GM21737 (cell line): ENCODE results near the gene SLC13A3.

Experiments used
- ATAC-seq: cut with Tn5 transposase; IDR thresholded peaks from one replicate; pipeline ENCODE4 v1.9.1; 2021; ENCODE audit warnings: mild to moderate bottlenecking, moderate library complexity; ENCODE audit not compliant: unreplicated experiment

SLC13A3 gene

GRCh38 chr20:46660487-46660886 is 9.2 kb upstream of the SLC13A3 start:
- no peak for ATAC-seq

- no peak for ATAC-seq
Observed at GRCh38 chr20:46657618-46658017, 6.4 kb upstream of the SLC13A3 start.

GRCh38 chr20:46657137-46657536 is 5.9 kb upstream of the SLC13A3 start:
- ATAC-seq = no peak

- ATAC-seq = no peak
Observed at GRCh38 chr20:46652699-46653098, 1.4 kb upstream of the SLC13A3 start.

GRCh38 chr20:46650575-46651090 is 626 bp downstream of the SLC13A3 start:
- ATAC-seq = no peak

GRCh38 chr20:46649965-46650542 is 1.2 kb downstream of the SLC13A3 start:
- no peak for ATAC-seq

- no peak for ATAC-seq
Observed at GRCh38 chr20:46649650-46649949, 1.7 kb downstream of the SLC13A3 start.

- ATAC-seq = no peak
Observed at GRCh38 chr20:46648903-46649649, 2.2 kb downstream of the SLC13A3 start.

GRCh38 chr20:46647469-46647868 is 3.8 kb downstream of the SLC13A3 start:
- ATAC-seq = no peak

GRCh38 chr20:46646659-46647380 is 4.4 kb downstream of the SLC13A3 start:
- no peak for ATAC-seq

- ATAC-seq = no peak
Observed at GRCh38 chr20:46646122-46646521, 5.1 kb downstream of the SLC13A3 start.

- ATAC-seq = no peak
Observed at GRCh38 chr20:46644733-46645132, 6.5 kb downstream of the SLC13A3 start.

- no peak for ATAC-seq
Observed at GRCh38 chr20:46644160-46644559, 7.1 kb downstream of the SLC13A3 start.

GRCh38 chr20:46642969-46643343 is 8.3 kb downstream of the SLC13A3 start:
- ATAC-seq = no peak

GRCh38 chr20:46642265-46642968 is 8.8 kb downstream of the SLC13A3 start:
- no peak for ATAC-seq

GRCh38 chr20:46641424-46641823 is 9.8 kb downstream of the SLC13A3 start:
- no peak for ATAC-seq

- no peak for ATAC-seq
Observed at GRCh38 chr20:46640536-46641311, 10.5 kb downstream of the SLC13A3 start.

GRCh38 chr20:46640044-46640443 is 11.2 kb downstream of the SLC13A3 start:
- no peak for ATAC-seq

GRCh38 chr20:46639587-46639986 is 11.7 kb downstream of the SLC13A3 start:
- ATAC-seq = no peak

GRCh38 chr20:46638898-46639274 is 12.4 kb downstream of the SLC13A3 start:
- ATAC-seq = no peak
